ENCODE results near the gene SPDYC. TPM values are rescaled to one million over a fixed set of nuclear protein-coding genes. Genes with fewer than 3 reads are reported as not detected.
"Not testable (repeated sequence)": the region's sequence is repeated elsewhere in the genome, so short reads cannot be mapped to it uniquely, and the experiment has no call there.

Gene SPDYC
- total RNA-seq, 1 donor from 2014 or later = not detected

DNA sequence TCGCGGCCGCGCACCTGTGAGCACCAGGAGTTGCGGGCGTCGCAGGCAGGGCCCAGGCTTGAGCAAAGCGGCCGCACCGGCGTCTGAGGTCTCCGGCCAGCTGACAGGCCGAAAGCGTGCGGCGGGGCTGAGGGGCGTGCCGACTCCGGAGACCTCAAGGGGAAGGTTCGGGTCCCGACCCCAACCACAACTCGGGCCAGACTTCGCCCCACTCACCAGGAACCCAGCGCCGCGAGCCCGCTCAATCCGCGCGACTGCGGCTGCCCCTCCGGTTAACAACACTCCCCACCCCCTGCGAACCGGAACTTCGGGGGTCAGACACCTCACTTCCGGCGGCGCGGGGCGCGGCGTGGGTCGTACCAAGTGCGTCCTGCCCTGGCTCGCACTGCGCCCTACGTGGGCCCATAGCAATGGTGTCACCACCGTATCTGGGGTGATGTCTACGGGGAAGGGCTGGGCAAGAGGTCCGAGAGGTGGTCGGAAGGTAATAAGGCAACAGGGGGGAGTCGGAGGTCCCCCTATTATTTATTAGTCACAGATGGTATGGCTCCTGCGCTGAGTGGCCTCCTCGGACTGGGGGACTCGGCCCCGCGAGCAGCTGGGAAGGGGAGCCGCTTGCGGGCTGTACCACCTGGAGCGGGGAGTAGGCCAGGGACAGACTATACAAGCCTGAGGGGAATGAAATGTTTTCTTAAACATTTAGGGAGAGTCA is 35.6 kb upstream of the SPDYC start, which contains the start of gene SYVN1:
SYVN1 (minus strand) TSS at position 280 of the 712 bp plus-strand sequence. CDS start 918 bp downstream, outside the sequence.
- peak; percentile 82 for DNase-seq

DNA sequence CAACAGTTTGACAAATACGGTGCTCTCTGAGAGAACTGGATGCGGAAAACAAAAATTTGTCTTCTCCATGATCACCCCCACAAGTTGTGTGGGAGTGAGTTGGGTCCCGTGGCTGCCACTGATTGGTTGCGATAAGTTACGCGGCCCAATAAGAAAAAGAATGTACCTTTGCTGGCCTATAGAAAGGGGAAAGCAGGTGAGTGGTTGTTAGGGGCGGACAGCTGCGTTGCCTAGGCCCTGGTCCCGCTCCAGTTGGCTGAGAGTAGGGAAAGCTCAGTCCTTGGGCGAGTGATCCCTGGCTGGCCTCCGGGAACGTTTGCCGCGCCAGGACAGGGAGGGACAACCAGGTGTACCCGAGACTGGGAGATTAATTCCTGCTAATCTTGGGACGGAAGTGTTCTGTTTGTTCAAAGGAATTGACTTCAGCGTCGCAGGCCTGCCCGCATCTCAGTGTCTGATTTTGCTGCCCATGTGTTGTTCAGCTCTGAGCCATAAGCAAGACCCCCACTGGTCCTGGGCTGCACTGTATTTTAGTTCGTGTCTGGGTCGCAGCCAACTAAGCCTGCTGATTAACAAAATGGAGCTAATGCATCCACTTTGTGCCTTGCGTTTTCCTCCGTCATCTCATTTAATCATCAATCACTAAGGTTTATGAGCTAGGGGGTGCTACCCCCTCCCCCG is 34.9 kb upstream of the SPDYC start:
- DNase-seq = peak; percentile 84

DNA sequence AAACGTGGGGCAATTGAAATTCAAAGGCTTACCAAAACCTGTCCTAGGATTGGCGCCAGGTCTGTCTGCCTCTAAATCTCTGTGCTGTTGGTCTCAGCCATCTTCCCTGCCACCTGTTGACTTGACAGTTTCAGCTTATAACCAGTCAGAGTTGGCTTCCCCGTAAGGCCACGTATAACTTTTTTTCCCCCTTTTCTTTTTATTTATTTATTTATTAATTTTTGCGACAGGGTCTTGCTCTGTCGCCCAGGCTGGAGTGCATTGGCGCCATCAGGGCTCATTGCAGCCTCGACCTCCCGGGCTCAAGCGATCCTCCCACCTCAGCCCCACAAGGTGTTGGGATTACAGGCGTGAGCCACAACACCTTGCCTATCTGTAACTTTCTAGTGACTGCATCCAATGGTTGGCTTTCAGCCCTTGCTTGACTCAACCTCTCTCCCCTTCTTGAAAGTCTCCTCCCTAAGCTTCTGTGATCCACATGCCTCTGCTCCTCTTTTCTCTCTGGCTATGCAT is 34.3 kb upstream of the SPDYC start:
- no peak for DNase-seq

DNA sequence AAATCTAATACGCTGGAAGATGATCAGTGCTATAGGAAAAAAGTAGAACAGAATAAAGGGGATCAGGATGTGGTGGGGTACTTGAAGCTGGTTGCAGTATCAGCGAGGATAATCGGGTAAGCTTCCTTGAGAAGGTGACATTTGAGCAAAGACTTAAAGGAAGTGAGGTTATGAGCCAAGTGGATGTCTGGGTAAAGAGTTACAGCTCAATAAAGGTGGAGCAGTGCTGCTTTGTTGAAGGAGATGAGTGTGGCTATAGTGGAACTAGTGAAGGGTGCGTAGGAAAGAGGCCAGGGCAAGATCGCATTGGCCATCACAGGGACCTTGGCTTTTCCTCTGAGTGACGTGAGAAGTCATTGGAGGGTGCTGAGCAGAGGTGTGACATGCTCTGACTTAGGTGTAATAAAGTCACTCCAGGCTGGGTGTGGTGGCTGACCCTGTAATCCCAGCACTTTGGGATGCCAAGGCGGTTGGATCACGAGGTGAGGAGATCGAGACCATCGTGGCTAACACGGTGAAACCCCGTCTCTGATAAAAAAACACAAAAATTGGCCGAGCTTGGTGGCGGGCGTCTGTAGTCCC is 33.4 kb upstream of the SPDYC start:
- no peak for DNase-seq

DNA sequence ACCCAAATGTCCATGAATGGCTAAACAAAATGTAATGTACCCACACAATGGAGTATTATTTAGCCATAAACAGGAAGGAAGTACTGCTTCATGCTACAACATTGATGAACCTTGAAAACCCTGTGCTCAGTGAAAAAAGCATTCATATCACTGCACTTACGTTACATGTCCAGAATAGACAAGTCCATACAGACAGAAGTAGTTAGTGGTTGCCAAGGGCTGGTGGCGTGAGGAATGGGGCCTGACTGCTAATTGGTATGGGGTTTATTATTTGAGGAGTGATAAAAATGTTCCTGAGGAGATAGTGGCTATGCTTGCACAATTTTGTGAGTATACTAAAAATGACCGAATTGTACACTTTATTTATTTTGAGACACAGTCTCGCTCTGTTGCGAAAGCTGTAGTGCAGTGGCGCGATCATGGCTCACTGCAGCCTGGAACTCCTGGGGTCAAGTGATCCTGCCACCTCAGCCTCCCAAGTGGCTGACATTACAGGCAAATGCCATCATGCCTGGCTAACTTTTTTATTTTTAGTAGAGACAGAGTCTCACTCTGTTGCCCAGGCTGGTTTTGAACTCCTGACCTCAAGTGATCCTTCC is 28.0 kb upstream of the SPDYC start:
- no peak for DNase-seq

DNA sequence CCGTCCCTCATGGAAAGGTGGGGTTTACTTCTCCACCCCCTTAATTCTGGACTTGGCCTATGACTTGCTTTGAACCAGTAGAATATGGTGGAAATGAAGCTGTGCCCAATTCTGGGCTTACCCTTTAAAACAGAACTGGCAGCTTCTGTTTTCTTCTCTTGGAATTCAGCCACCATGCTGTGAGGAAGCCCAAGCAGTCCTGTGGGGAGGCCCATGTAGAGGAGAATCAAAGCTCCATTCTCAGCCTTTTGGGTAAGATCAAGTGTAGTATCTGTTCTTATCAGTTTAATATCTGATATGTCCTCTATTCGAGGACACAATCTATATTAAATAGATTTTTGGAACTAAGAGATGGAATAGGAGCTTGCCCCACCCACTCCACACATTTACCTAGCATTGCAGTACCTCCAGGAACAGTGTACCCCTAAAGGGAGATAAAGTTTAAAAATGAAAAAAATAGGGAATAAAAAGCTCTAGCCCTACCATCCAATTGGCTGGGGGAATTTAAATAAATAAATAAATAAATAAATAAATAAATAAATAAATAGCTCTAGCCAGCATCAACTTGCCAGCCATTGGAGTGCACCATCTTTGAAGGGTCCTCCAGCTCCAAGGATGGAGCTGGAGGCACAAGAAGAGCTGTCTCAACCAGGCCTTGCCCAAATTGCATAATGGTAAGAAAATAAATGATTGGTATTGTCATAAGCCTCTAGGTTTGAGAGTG is 22.5 kb upstream of the SPDYC start:
- no peak for DNase-seq

DNA sequence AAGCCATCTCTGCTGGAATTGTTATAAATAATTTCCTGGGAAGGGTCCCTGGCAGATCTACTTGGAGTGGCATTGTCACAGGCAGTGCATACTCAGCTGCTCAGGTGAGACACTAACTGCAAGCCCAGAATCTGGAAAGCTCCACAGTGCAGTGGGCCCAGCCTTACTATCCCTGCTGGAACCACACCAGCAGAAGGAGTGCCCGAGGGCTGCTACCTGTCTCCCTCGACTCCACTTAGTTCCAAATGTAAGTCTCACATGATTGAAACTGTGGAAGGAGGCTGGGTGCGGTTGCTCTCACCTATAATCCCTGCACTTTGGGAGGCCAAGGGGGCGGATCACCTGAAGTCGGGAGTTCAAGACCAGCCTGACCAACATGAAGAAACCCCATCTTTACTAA is 21.4 kb upstream of the SPDYC start:
- DNase-seq = no peak

DNA sequence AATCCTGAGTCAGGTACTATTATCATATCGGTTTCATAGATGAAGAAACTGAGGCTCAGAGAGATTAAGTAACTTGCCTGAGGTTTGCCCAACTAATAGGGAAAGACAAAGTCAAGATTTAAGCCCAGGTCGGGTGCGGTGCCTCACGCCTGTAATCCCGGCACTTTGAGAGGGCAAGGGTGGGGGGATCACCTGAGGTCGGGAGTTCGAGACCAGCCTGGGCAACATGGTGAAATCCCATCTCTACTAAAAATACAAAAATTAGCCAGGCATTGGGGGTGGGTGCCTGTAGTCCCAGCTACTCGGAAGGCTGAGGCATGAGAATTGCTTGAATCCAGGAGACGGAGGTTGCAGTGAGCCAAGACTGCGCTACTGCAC is 19.9 kb upstream of the SPDYC start:
- DNase-seq = not testable (repeated sequence)

DNA sequence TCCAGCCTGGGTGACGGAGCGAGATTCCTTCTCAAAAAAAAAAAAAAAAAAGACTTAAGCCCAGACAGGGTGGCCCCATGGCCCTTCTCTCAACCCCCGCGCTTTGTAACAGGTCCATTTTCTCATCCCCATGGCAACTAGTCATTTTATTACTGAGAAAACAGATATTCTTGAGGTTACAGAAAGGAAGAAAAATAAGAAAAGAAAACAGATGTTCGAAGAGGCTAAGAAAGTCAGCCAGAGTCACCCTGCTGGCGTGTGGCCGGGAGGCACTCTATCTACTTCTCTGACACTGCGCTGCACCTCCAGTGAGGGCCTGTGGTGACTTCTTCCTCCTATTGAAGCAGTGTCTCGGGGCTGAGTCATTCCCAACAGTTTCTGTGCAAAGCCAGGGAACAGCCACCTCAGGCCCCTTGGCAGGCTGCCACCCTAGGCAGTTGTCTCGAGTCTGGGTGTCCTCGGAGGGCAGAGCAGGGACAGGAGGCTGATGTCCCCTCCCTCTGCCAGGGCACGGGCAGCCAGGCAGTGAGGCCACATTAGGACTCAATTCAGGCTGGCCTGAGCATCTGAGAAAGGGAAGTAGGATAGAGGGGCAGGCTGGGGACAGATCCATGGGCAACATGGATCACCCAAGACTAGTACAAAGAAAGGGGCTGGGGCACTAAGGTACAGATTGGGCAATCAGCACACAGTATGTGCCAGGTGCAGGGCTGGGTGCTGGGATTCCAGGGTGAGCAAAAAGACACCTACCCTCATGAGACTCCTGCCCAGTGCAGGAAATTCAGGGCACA is 19.3 kb upstream of the SPDYC start:
- peak; percentile 31 for DNase-seq

DNA sequence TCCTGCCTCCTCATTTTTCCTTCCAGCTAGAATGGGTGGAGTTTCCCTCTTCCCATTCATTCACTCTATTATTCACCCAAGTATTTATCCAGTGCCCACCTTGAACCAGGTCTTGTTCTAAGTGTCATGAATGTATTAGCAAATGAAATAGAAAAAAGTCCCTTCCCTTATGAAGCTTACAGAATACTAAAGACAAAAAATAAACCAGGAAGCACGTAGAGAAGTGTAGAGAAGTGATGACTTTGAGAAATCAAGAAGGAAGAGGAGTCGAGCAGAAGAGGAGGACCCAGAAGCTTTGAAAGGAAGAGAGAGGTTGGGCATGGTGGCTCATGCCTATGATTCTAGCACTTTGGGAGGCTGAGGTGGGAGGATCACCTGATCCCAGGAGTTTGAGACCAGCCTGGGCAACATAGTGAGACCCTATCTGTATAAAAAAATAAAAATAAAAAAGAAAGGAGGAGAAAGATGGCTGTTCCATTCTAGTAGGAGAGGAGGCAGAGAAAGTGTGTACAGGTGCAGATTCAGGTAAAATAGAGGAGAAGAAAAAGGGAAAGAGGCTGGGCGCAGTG is 18.6 kb upstream of the SPDYC start:
- no peak for DNase-seq

DNA sequence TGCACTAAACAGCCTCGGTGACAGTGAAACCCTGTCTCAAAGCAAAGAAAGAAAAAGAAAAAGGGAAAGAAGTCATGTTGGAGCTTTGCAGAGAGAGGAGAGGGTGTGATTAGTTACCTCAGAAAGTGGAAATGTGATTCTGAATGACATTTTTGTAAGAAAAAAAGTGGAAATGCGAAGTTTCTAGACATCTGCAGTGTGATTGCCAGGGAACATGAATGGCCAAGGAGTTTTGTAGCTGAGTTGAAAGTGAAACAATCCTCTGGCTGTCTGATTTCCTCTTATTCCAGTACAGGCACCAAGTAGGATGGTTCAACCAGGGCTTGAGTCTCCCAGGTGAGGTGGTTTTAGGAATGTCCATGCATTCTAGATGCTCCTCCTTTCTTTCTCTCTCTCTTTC is 17.9 kb upstream of the SPDYC start:
- no peak for DNase-seq

DNA sequence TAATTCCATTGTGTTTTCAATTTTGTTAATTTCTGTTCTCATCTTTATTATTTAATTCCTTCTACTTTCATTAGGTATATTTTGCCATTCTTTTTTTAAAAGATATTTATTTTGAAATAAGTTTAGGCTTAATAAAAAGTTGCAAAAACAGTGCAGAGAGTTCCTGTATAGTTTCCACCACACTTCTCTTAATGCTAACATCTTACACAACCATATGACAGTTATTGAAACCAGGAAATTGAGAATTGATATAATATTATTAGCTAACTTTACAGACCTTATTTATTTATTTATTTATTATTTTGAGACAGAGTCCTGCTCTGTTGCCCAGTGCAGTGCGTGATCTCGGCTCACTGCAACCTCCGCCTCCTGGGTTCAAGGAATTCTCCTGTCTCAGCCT is 13.8 kb upstream of the SPDYC start:
- DNase-seq = no peak

DNA sequence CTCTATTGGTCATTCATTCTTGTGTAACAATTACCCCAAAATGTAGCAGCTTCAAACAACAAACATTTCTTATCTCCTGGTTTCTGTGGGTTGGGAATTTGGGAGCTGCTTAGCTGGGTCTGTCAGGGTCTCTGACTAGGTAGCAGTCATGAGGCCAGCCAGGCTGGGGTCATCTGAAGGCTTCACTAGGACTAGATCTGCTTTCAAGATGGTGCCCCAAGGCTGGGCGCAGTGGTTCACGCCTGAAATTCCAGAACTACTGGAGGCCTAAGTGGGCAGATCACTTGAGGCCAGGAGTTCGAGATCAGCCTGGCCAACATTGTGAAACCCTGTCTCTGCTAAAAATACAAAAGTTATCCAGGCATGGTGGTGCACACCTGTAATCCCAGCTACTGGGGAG is 13.1 kb upstream of the SPDYC start:
- DNase-seq = no peak

DNA sequence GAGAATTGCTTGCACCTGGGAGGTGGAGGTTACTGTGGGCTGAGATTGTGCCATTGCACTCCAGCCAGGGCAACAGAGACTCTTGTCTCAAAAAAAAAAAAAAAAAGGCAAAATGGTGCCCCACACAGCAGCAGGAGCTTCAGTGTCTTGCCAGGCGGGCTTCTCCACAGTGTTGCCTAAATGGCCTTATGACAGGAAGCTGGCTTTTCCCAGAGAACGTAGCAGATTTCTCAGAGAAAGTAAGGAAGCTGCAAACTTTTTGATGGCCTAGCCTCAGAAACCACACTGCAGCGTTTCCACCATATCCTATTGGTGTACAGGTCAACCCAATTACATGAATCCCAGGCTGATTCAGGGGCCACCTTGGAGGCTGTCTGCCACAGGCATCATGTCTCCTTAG is 12.7 kb upstream of the SPDYC start:
- no peak for DNase-seq

DNA sequence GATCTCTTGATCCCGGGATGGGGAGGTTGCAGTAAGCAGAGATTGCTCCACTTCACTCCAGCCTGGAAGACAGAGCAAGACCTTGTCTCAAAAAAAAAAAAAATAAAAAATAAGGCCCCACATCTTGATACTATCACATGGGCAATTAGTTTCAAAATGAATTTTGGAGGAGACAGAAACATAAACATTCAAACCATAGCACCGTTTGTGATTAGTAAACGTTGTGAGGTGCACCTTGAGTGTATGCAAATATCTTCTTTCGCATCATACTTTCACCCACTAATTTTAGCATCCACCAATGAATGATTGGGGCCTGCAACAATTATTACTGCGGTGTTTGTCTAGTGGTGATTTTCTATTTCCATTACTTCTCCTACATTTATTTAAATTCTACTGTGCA is 11.0 kb upstream of the SPDYC start:
- no peak for DNase-seq

DNA sequence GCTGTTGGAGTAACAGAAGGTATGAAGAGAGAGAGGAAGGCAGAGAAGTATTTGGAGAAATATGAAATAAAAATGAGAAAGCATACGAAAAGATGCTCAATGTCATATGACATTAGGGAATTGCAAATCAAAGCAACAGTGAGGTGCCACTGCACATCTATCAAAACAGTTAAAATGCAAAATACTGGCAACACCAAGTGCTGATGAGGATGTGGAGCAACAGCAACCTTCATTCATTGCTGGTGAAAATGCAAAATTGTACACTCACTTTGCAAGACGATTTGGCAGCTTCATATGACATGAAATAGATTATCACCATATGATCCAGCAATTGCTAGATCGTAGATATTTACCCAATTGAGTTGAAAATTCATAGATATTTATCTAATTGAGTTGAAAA is 9.4 kb upstream of the SPDYC start:
- DNase-seq = no peak

DNA sequence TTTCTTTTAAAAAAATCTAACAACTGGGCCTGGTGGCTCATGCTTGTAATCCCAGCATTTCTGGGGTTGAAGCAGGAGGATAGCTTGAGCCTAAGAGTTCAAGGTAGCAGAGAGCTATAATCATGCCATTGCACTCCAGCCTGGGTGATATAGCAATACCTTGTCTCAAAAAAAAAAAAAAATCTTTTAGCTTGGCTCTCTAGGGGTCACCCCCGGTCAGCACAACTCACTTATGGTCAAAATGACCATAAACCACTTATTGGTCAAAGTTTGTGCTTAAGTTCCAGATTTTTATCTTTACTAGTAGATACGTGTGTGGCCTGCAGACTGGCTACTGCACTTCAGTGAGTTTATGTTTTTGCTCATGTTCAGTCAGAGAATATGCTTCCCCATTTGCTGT is 6.3 kb upstream of the SPDYC start:
- DNase-seq = no peak

DNA sequence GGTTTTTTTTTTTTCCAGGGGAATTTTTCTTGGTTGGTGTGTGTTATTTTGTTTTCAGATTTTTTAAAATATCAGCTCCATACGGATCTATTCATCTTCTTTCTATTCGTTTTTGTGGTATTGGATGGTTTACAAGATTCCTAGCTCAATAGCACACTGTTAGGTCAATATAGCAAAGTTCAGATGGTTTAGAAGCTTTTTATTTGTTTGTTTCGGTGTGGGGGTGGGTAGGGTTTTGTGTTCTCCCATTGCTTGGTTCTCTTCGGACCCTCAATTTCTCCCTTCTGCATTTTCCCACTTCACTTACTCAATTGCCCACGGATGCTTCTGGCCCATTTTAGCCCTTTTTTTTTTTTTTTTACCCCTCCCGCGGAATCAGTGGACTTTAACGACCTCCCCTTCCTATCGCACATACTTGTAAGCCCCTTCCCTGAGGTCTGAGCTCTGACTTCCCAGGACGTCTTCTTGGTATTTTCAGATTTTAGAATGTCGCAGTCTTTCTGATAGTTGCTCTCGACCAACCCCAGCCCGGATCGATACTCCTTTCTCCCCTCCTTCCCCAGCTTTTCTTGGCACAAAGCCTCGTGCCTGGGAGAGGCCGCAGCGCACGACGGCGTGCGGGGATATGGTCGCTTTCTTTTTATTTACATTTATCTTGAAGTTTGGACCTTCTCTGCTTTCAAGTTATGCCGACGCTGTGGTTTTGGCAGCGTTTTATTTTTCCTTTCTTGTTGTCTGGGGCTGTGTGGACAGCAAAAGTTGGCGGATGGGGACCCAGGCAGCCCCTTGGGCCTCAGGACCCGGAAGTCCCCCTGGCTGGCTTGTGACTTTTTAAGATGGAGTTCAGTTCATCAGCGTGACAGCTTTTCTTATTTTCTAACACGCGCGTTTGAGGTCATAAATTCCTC is 4.4 kb upstream of the SPDYC start:
- DNase-seq = no peak

DNA sequence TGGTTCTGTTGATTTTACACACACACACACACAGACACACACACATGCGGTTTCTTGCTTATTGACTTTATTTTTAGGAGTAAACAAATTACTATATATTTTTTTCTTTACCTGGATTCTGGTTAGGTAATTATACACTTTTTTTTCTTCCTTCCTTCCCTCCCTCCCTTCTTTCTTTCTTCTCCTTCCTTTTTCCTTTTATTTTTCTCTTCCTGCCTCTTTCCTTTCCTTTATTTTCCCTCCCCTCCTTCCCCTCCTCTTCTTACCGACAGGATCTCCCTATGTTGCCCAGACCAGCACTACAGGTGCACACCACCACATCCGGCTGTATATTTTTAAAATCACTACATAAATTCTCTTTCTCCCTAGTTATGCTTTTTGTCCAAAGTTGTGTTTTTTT is 3.1 kb upstream of the SPDYC start:
- DNase-seq = no peak

DNA sequence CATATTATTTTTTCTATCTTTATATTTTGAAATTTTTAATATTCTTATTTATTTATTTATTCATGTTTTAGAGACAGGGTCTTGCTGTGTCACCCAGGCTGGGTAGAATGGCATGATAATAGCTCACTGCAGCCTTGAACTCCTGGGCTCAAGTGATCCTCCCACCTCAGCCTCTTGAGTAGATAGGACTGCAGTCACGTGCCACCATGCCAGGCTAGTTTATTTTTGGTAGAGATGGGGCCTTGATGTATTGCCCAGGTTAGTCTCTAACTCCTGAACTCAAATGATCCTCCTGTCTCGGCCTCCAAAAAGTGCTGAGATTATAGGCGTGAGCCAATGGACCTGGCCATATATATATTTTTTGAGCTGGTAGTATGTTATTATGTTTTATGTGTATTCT is 2.4 kb upstream of the SPDYC start:
- DNase-seq = no peak

All from occipital lobe (tissue), 2 donors.